AML-193 (cell line): ENCODE results near the gene PLPPR3.

Experiments used
- DNase-seq, 2 experiments: peaks; one replicate each; lab custom pipeline; 2025; lab: John Stamatoyannopoulos, UW

PLPPR3 gene

GRCh38 chr19:772730-773436 lies 48.9 kb downstream of the PLPPR3 start:
- DNase-seq = no peak

GRCh38 chr19:772063-772462 lies 49.7 kb downstream of the PLPPR3 start:
- DNase-seq = no peak

GRCh38 chr19:771332-771785 lies 50.4 kb downstream of the PLPPR3 start:
- DNase-seq = peak; percentile 18 to 38

- no peak for DNase-seq
These were observed 52.1 kb downstream of the PLPPR3 start for GRCh38 chr19:769616-770015.

GRCh38 chr19:768424-768823 lies 53.3 kb downstream of the PLPPR3 start:
- DNase-seq = no peak

- no peak for DNase-seq
These were observed 56.5 kb downstream of the PLPPR3 start for GRCh38 chr19:765179-765738.

- no peak for DNase-seq
These were observed 57.5 kb downstream of the PLPPR3 start for GRCh38 chr19:764301-764700.

GRCh38 chr19:763869-764268 lies 57.9 kb downstream of the PLPPR3 start:
- DNase-seq = no peak

- no peak for DNase-seq
These were observed 58.6 kb downstream of the PLPPR3 start for GRCh38 chr19:763181-763580.
